Peyer's patch (tissue), 4 donors: Measurements from ENCODE around the gene MOCOS. TPM values are rescaled to one million over a fixed set of nuclear protein-coding genes. Genes with fewer than 3 reads are reported as not detected.

ENCODE experiments used
- DNase-seq, 3 donors: peaks; one replicate each; pipeline ENCODE4 v3.0.0-alpha.2; 2017 to 2019
- H3K27ac ChIP-seq, 4 donors: fragments of 200-600 bp; sonication (generic); one replicate each; pipeline ENCODE4 v1.5.1; 2016 to 2019
- H3K27me3 ChIP-seq, 2 donors: fragments of 200-600 bp; sonication (generic); one replicate each; pipeline ENCODE4 v1.5.1; 2019
- H3K36me3 ChIP-seq, 3 donors: fragments of 200-600 bp; sonication (generic); one replicate each; pipeline ENCODE4 v1.5.1; 2016 to 2019
- H3K4me1 ChIP-seq, 4 donors: fragments of 200-600 bp; sonication (generic); one replicate each; pipeline ENCODE4 v1.5.1; 2016 to 2019
- H3K4me3 ChIP-seq, 4 donors: fragments of 200-600 bp; sonication (generic); 1 replicate in 3 of 4; 2 replicates in 1 of 4; pipeline ENCODE4 v1.5.1; 2016 to 2019; ENCODE audit warnings: mild to moderate bottlenecking in 1 of 4
- H3K9me3 ChIP-seq, 4 donors: fragments of 200-600 bp; sonication (generic); one replicate each; pipeline ENCODE4 v1.5.1; 2016 to 2019; ENCODE audit warnings: mild to moderate bottlenecking in 1 of 4
- CTCF ChIP-seq, 6 experiments: fragments of 450-650 bp in 4 of 6; fragments of 200-600 bp in 2 of 6; sonication (generic) in 1 of 6; IDR thresholded peaks; one replicate each; pipeline ENCODE4 v1.5.1; 2017 to 2019; ENCODE audit warnings: antibody characterized with exemption in 6 of 6, mild to moderate bottlenecking in 3 of 6, moderate library complexity in 1 of 6
- POLR2A ChIP-seq, 2 donors: fragments of 450-650 bp; IDR thresholded peaks; one replicate each; pipeline ENCODE4 v1.5.1; 2017; ENCODE audit warnings: antibody characterized with exemption in 2 of 2, mild to moderate bottlenecking in 2 of 2, moderate library complexity in 2 of 2
- total RNA-seq, 4 donors: library from RNA; depleted of rRNA; stranded (reverse); fragments of >200 nt; gene quantifications; one replicate each; pipeline ENCODE4 v1.1.0, GENCODE V29; 2016

The MOCOS gene
- total RNA-seq, 4 donors from 2014 or later: 5.0 to 34.0 (median 25.4) TPM

DNA sequence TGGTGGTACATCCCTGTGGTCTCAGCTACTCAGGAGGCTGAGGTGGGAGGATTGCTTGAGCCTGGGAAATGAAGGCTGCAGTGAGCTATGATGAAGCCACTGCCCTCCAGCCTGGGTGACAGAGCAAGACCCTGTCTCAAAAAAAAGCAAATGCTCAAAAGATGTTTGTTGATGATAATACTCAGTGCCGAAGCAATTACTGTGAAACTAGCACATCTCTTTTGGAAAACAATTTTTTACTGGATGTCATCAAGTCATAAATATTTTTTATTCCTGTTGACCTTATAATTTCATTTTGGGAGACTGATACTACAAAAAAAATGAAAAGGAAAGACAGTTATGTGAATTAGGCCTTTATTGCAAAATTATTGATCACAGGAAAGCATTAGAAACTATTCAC lies 75.7 kb downstream of the MOCOS start:
- no peak for DNase-seq
- H3K36me3 ChIP-seq: peaks cover 0 to 6% (median 0%) of the 10 kb centered on the region in 3 donors
- no peaks in the 10 kb centered on the region for H3K27me3 ChIP-seq
- H3K9me3 ChIP-seq: no peaks in the 10 kb centered on the region
- no peaks in the 10 kb centered on the region for H3K4me1 ChIP-seq
- TF ChIP-seq POLR2A (IDR thresholded peaks at IDR 0.05): no peak
- TF ChIP-seq CTCF (IDR thresholded peaks at IDR 0.05): no peak
- H3K27ac ChIP-seq: no peak overlapping the region
- H3K4me3 ChIP-seq: no peak overlapping the region

GRCh38 chr18:36264283-36264682 lies 77.0 kb downstream of the MOCOS start:
- no peak overlapping the region for H3K4me3 ChIP-seq
- no peak for TF ChIP-seq CTCF (IDR thresholded peaks at IDR 0.05)
- TF ChIP-seq POLR2A (IDR thresholded peaks at IDR 0.05): no peak
- DNase-seq: no peak
- H3K27me3 ChIP-seq: no peaks in the 10 kb centered on the region
- no peak overlapping the region for H3K27ac ChIP-seq
- peaks cover 0 to 6% (median 0%) of the 10 kb centered on the region in 3 donors for H3K36me3 ChIP-seq
- H3K9me3 ChIP-seq: no peaks in the 10 kb centered on the region
- no peaks in the 10 kb centered on the region for H3K4me1 ChIP-seq

DNA sequence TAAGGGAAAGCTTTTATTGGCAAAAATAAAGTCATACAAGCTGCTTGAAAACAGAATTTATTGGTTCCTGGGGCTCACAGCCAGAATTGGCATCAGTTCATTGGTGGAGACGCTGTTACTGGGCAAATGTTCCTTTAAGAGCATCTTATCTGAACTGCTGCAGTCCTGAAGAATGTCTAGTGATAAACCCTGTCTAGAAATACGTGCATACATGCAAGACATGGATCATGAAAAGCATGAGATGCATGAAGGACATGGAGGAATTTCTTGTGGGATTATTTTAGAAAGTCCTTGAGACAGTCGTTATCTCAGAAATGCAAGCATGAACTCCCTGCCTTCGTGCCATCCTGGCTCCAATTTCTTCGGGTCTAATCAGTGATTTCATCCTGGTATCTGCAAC lies 77.7 kb downstream of the MOCOS start:
- Histone ChIP-seq H3K9me3 (no peaks in the 10 kb centered on the region), H3K36me3 (peaks cover 0 to 6% (median 0%) of the 10 kb centered on the region in 3 donors), H3K27ac (no peak overlapping the region), H3K4me1 (no peaks in the 10 kb centered on the region), H3K4me3 (no peak overlapping the region), H3K27me3 (no peaks in the 10 kb centered on the region)
- TF ChIP-seq POLR2A (IDR thresholded peaks at IDR 0.05): no peak
- TF ChIP-seq CTCF (IDR thresholded peaks at IDR 0.05): no peak
- no peak for DNase-seq

DNA sequence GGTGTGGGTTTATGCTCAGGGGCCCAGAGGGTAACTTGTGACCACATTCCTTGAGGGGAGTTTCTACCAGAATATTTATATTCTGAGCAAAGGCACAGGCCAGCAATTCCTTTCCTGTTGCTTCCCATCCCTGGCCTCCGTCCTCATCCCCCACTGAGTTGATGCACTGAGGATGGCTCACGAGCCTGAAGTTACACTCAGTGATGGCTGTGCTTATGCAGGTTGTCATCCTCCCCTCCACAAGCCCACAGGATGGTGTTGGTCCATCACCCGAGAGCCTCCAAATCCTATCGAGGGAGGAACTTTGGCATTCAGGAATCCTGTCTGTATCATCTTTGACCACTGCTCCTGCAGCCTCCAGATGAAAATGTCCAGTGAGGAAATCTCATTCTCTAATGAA lies 81.9 kb downstream of the MOCOS start:
- no peaks in the 10 kb centered on the region for H3K27me3 ChIP-seq
- TF ChIP-seq CTCF (IDR thresholded peaks at IDR 0.05): no peak
- no peak for TF ChIP-seq POLR2A (IDR thresholded peaks at IDR 0.05)

DNA sequence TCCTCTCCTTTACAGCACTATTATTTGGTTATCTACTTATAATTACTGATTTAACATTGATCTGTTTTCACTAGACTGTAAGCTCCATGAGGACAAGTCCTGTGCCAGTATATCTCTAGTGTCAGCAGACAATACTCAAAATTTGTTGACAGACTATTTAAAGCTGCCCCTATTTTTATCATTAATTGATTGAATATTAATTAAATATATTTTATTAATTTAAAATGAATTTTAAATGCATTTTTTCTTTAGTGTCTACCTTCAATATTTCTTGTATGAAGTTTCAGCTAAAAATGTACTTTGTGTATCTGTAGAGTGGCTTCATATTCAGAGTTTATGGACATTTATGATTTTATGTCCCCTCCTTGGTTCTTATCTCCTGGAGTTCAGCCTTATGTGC lies 83.9 kb downstream of the MOCOS start:
- Histone ChIP-seq H3K27ac (no peak overlapping the region), H3K4me3 (no peak overlapping the region), H3K27me3 (no peaks in the 10 kb centered on the region), H3K9me3 (no peaks in the 10 kb centered on the region), H3K4me1 (no peaks in the 10 kb centered on the region), H3K36me3 (peaks cover 0 to 3% (median 0%) of the 10 kb centered on the region in 3 donors)
- DNase-seq: no peak
- no peak for TF ChIP-seq CTCF (IDR thresholded peaks at IDR 0.05)
- no peak for TF ChIP-seq POLR2A (IDR thresholded peaks at IDR 0.05)

More for the DNA sequence above, 81.9 kb downstream of the MOCOS start:
- peaks cover 0 to 6% (median 0%) of the 10 kb centered on the region in 3 donors for H3K36me3 ChIP-seq
- no peak for DNase-seq
- H3K4me3 ChIP-seq: no peak overlapping the region
- H3K9me3 ChIP-seq: no peaks in the 10 kb centered on the region
- H3K4me1 ChIP-seq: no peaks in the 10 kb centered on the region
- H3K27ac ChIP-seq: no peak overlapping the region

- Histone ChIP-seq H3K4me1 (no peaks in the 10 kb centered on the region), H3K4me3 (no peak overlapping the region), H3K27me3 (no peaks in the 10 kb centered on the region), H3K9me3 (no peaks in the 10 kb centered on the region), H3K27ac (no peak overlapping the region), H3K36me3 (no peaks in the 10 kb centered on the region)
- TF ChIP-seq CTCF (IDR thresholded peaks at IDR 0.05) (no peak), POLR2A (IDR thresholded peaks at IDR 0.05) (no peak)
- no peak for DNase-seq
These were observed 86.0 kb downstream of the MOCOS start for GRCh38 chr18:36273347-36273746.
